ENCODE data around the gene LY6G5C.

Gene LY6G5C

GRCh38 chr6:31634969-31635575 is 45.8 kb downstream of the LY6G5C start:
- no peak for TF ChIP-seq CTCF (conservative IDR thresholded peaks at IDR 0.05)
- no peak overlapping the region; the same call in 1 of the 2 replicates for H3K27ac ChIP-seq

GRCh38 chr6:31634131-31634530 is 46.7 kb downstream of the LY6G5C start:
- TF ChIP-seq CTCF (conservative IDR thresholded peaks at IDR 0.05): no peak
- peak overlapping the region; percentile 33; the same call in 1 of the 2 replicates for H3K27ac ChIP-seq

GRCh38 chr6:31633447-31633846 is 47.4 kb downstream of the LY6G5C start:
- peak overlapping the region; percentile 33; the same call in 1 of the 2 replicates for H3K27ac ChIP-seq
- TF ChIP-seq CTCF (conservative IDR thresholded peaks at IDR 0.05): no peak

GRCh38 chr6:31632279-31632946 is 48.5 kb downstream of the LY6G5C start:
- peak overlapping the region; percentile 33 for H3K27ac ChIP-seq
- no peak for TF ChIP-seq CTCF (conservative IDR thresholded peaks at IDR 0.05)

- H3K27ac ChIP-seq: no peak overlapping the region
These were observed 49.1 kb downstream of the LY6G5C start for GRCh38 chr6:31631681-31632278.

GRCh38 chr6:31631209-31631608 is 49.7 kb downstream of the LY6G5C start:
- no peak overlapping the region for H3K27ac ChIP-seq
- TF ChIP-seq CTCF (conservative IDR thresholded peaks at IDR 0.05): no peak

More at GRCh38 chr6:31631681-31632278, 49.1 kb downstream of the LY6G5C start:
- TF ChIP-seq CTCF (conservative IDR thresholded peaks at IDR 0.05): no peak

- H3K27ac ChIP-seq: no peak overlapping the region
- no peak for TF ChIP-seq CTCF (conservative IDR thresholded peaks at IDR 0.05)
These were observed 50.5 kb downstream of the LY6G5C start for GRCh38 chr6:31630177-31630934.

All from VCaP (cell line).